Colonic mucosa (tissue), 4 donors: Measurements from ENCODE around the gene C22orf42. TPM values are rescaled to one million over a fixed set of nuclear protein-coding genes. Genes with fewer than 3 reads are reported as not detected.
"Not testable (repeated sequence)": the region's sequence is repeated elsewhere in the genome, so short reads cannot be mapped to it uniquely, and the experiment has no call there.

Experiments used
- DNase-seq: peaks from one replicate; pipeline ENCODE4 v3.0.0-alpha.2; 2020
- H3K27ac ChIP-seq: fragments of 200-600 bp; one replicate; pipeline ENCODE4 v1.8.0; 2021
- H3K27me3 ChIP-seq: fragments of 200-600 bp; one replicate; pipeline ENCODE4 v1.8.0; 2021
- H3K36me3 ChIP-seq: fragments of 200-600 bp; one replicate; pipeline ENCODE4 v1.8.0; 2021
- H3K4me1 ChIP-seq: fragments of 200-600 bp; one replicate; pipeline ENCODE4 v1.8.0; 2021; ENCODE audit warnings: mild to moderate bottlenecking
- H3K4me3 ChIP-seq: fragments of 200-600 bp; one replicate; pipeline ENCODE4 v1.8.0; 2021
- H3K9ac ChIP-seq, 2 donors: one replicate each; pipeline ENCODE4 v1.7.0; 2013; ENCODE audit warnings: control low read depth in 2 of 2, low read depth in 2 of 2, low read length in 2 of 2
- H3K9me3 ChIP-seq: fragments of 200-600 bp; one replicate; pipeline ENCODE4 v1.8.0; 2021
- CTCF ChIP-seq: fragments of 200-600 bp; IDR thresholded peaks from one replicate; pipeline ENCODE4 v1.8.0; 2022; ENCODE audit warnings: antibody characterized with exemption, mild to moderate bottlenecking
- intact Hi-C: fragments of 100-400 bp; cut with DNase I; formaldehyde crosslinking; loops from one replicate; pipeline ENCODE4 v1.14.1; 2022
- total RNA-seq, 2 donors: library from RNA; stranded (reverse); fragmentation: NEBNext Ultra II Directional in 1 of 2; extraction: Animal tissue kit (Norgen Biotek cat#: 25700) in 1 of 2; gene quantifications; one replicate each; pipeline ENCODE4 v1.2.1, GENCODE V29; 2021
- donor health status: healthy.
- donor health status: DM: no; HTN: no; CAD: no.
- donor health status: DM: no; HTN: no; CAD: no.

Gene C22orf42
- total RNA-seq, 2 donors from 2014 or later, result not detected

GRCh38 chr22:32202161-32202538, 43.0 kb upstream of the C22orf42 start:
- no peak overlapping the region for H3K9ac ChIP-seq
- no peaks in the 10 kb centered on the region for H3K36me3 ChIP-seq
- peaks cover 4% of the 10 kb centered on the region for H3K4me1 ChIP-seq
- DNase-seq, result no peak
- no peak overlapping the region for H3K27ac ChIP-seq
- intact Hi-C loops, result no loop called here
- no peak for TF ChIP-seq CTCF
- H3K9me3 ChIP-seq, result no peaks in the 10 kb centered on the region
- no peak overlapping the region for H3K4me3 ChIP-seq
- H3K27me3 ChIP-seq, result peaks cover 15% of the 10 kb centered on the region

DNA sequence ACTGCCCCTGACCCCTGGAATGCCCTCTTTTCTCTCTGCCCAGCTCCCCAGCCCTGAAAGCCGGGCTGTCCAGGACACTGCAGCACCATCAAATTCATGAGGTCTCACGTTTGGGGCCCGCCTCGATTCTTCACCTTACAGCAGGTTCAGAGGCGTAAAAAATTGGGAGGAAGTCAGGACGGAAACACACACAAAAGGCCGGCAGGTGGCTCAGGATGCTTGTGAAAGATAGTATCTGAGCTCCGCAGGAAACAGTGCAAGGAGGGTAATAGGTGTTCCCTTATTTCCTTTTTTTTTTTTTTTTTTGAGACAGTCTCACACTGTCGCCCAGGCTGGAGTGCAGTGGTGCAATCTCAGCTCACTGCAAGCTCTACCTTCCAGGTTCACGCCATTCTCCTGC, 41.6 kb upstream of the C22orf42 start:
- Histone ChIP-seq H3K27ac (no peak overlapping the region), H3K4me3 (no peak overlapping the region), H3K9me3 (no peaks in the 10 kb centered on the region), H3K27me3 (peaks cover 15% of the 10 kb centered on the region), H3K9ac (no peak overlapping the region), H3K4me1 (peaks cover 4% of the 10 kb centered on the region), H3K36me3 (no peaks in the 10 kb centered on the region)
- DNase-seq, result no peak
- no peak for TF ChIP-seq CTCF
- intact Hi-C loops, result no loop called here

DNA sequence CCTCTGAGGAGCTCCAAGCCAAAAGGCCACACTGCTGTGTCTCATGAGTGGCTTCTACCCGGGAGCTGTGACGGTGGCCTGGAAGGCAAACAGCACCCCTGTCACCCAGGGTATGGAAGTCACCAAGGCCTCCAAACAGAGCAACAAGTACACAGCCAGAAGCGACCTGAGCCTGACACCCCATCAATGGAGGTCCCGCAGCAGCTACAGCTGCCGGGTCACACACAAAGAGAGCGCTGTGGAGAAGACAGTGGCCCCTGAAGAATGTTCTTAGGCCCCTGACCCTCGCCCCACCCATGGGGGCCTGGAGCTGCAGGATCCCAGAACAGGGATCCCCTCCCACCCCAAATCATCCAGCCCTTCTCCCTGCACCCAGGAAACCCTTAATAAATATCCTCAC, 40.9 kb upstream of the C22orf42 start:
- no peaks in the 10 kb centered on the region for H3K9me3 ChIP-seq
- no peaks in the 10 kb centered on the region for H3K36me3 ChIP-seq
- DNase-seq, result no peak
- no peak overlapping the region for H3K27ac ChIP-seq
- no peak overlapping the region for H3K9ac ChIP-seq
- TF ChIP-seq CTCF, result no peak
- H3K27me3 ChIP-seq, result peaks cover 15% of the 10 kb centered on the region
- intact Hi-C loops, result no loop called here
- no peak overlapping the region for H3K4me3 ChIP-seq
- H3K4me1 ChIP-seq, result peaks cover 4% of the 10 kb centered on the region

DNA sequence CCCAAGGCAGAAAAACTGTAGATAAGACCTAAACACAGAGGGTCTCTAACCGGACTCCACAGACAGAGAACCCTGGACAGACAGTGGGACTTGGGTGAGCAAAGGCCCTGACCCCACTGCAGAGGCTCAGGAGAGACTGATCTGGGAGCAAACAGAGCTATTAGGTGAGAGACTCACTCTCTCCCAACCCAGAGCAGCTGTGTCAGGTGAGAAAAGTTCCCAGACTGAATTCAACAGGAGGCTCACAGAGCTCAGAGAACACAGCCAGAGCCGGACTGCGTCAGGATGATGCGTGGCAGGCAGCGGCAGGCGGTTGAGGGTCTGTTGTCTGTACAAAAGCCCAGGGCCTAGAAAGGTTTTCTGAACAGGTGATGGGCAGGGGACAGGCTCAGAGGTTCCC, 40.2 kb upstream of the C22orf42 start:
- H3K9ac ChIP-seq, result no peak overlapping the region
- no peak overlapping the region for H3K4me3 ChIP-seq
- H3K9me3 ChIP-seq, result no peaks in the 10 kb centered on the region
- H3K27me3 ChIP-seq, result peaks cover 15% of the 10 kb centered on the region
- DNase-seq, result no peak
- intact Hi-C loops, result no loop called here
- TF ChIP-seq CTCF, result no peak
- H3K27ac ChIP-seq, result no peak overlapping the region
- no peaks in the 10 kb centered on the region for H3K36me3 ChIP-seq
- H3K4me1 ChIP-seq, result peaks cover 4% of the 10 kb centered on the region

GRCh38 chr22:32197553-32198226, 38.6 kb upstream of the C22orf42 start:
- H3K27ac ChIP-seq, DNase-seq, H3K9ac ChIP-seq, intact Hi-C loops, H3K4me3 ChIP-seq, H3K4me1 ChIP-seq, H3K36me3 ChIP-seq, H3K27me3 ChIP-seq, H3K9me3 ChIP-seq: not testable (repeated sequence)

GRCh38 chr22:32195900-32196299, 36.8 kb upstream of the C22orf42 start:
- H3K4me3 ChIP-seq, DNase-seq, H3K4me1 ChIP-seq, H3K36me3 ChIP-seq, intact Hi-C loops, H3K9me3 ChIP-seq, H3K27me3 ChIP-seq, H3K9ac ChIP-seq, H3K27ac ChIP-seq: not testable (repeated sequence)

GRCh38 chr22:32193346-32193745, 34.2 kb upstream of the C22orf42 start:
- H3K27me3 ChIP-seq, H3K9me3 ChIP-seq, H3K4me3 ChIP-seq, intact Hi-C loops, H3K4me1 ChIP-seq, DNase-seq, H3K36me3 ChIP-seq, H3K9ac ChIP-seq, H3K27ac ChIP-seq: not testable (repeated sequence)

DNA sequence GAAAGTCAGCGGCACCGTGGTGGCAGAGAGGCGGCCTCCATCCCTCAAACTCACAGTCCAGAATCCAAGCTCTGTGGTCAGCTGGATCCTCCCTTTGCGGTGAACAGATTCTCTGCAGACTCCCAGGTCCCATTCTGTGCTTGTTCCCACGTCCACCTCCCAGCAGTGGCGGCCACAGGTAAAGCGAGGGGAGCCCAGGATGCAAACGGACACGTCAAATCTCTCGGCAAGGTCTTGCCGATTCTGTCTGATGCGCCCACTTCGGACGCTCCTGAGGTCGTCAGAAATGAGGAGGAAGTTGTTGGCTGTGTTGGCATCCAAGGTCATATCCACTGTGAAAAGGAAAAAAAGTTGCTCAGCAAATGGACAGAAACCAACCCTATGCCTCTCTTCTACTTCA, 31.9 kb upstream of the C22orf42 start:
- intact Hi-C loops, DNase-seq, H3K9ac ChIP-seq: not testable (repeated sequence)

More for the DNA sequence above, 31.9 kb upstream of the C22orf42 start:
- not testable (repeated sequence) for H3K4me1 ChIP-seq, H3K36me3 ChIP-seq, H3K27ac ChIP-seq, H3K27me3 ChIP-seq, H3K4me3 ChIP-seq, H3K9me3 ChIP-seq
